GM21423 (cell line): ENCODE measurements around the gene MARCO.
"Not testable (repeated sequence)": the region's sequence is repeated elsewhere in the genome, so short reads cannot be mapped to it uniquely, and the experiment has no call there.

Experiments
- ATAC-seq: cut with Tn5 transposase; IDR thresholded peaks from one replicate; pipeline ENCODE4 v1.9.1; 2021; ENCODE audit warnings: mild to moderate bottlenecking, moderate library complexity; ENCODE audit not compliant: unreplicated experiment

The MARCO gene

GRCh38 chr2:118925981-118926380 is 16.0 kb upstream of the MARCO start:
- ATAC-seq = no peak

- no peak for ATAC-seq
These were observed 12.9 kb upstream of the MARCO start for GRCh38 chr2:118929059-118929458.

GRCh38 chr2:118932949-118933348 is 9.0 kb upstream of the MARCO start:
- no peak for ATAC-seq

- ATAC-seq = no peak
These were observed 5.7 kb upstream of the MARCO start for GRCh38 chr2:118936306-118936705.

GRCh38 chr2:118936936-118937335 is 5.1 kb upstream of the MARCO start:
- ATAC-seq = no peak

- ATAC-seq = no peak
These were observed 4.2 kb upstream of the MARCO start for GRCh38 chr2:118937817-118938216.

GRCh38 chr2:118939994-118940393 is 2.0 kb upstream of the MARCO start:
- no peak for ATAC-seq

- ATAC-seq = no peak
These were observed 1.4 kb upstream of the MARCO start for GRCh38 chr2:118940486-118941120.

- ATAC-seq = no peak
These were observed 1.3 kb downstream of the MARCO start for GRCh38 chr2:118943286-118943685.

- ATAC-seq = no peak
These were observed 3.9 kb downstream of the MARCO start for GRCh38 chr2:118945881-118946280.

- ATAC-seq = not testable (repeated sequence)
These were observed 6.3 kb downstream of the MARCO start for GRCh38 chr2:118948266-118948665.

GRCh38 chr2:118954297-118955060 is 12.5 kb downstream of the MARCO start:
- ATAC-seq = no peak

GRCh38 chr2:118965737-118966136 is 23.7 kb downstream of the MARCO start:
- ATAC-seq = no peak

- ATAC-seq = no peak
These were observed 25.3 kb downstream of the MARCO start for GRCh38 chr2:118967124-118967880.

GRCh38 chr2:118968042-118968441 is 26.0 kb downstream of the MARCO start:
- ATAC-seq = no peak

GRCh38 chr2:118968961-118969733 is 27.2 kb downstream of the MARCO start:
- ATAC-seq = no peak

- ATAC-seq = no peak
These were observed 27.9 kb downstream of the MARCO start for GRCh38 chr2:118969734-118970395.

- ATAC-seq = no peak
These were observed 28.6 kb downstream of the MARCO start for GRCh38 chr2:118970396-118971135.

- no peak for ATAC-seq
These were observed 29.5 kb downstream of the MARCO start for GRCh38 chr2:118971245-118972122.
